Liver (tissue), 9 donors: Measurements from ENCODE around the gene ATXN1. TPM values are rescaled to one million over a fixed set of nuclear protein-coding genes. Genes with fewer than 3 reads are reported as not detected.

ENCODE experiments used
- DNase-seq: peaks from one replicate; pipeline ENCODE4 v3.0.0-alpha.2; 2017; ENCODE audit warnings: low spot score
- H3K27ac ChIP-seq, 2 donors: one replicate each; pipeline ENCODE4 v1.7.0; 2013; ENCODE audit warnings: inconsistent platforms in 2 of 2, low read length in 2 of 2, control low read depth in 1 of 2, low read depth in 1 of 2, mild to moderate bottlenecking in 1 of 2
- H3K27me3 ChIP-seq, 4 donors: one replicate each; pipeline versions ENCODE4 v1.6.1 to v1.7.0; 2013; ENCODE audit warnings: low read length in 3 of 4, inconsistent platforms in 1 of 4, mild to moderate bottlenecking in 1 of 4, moderate library complexity in 1 of 4; ENCODE audit not compliant: control insufficient read depth in 4 of 4, insufficient read depth in 4 of 4
- H3K36me3 ChIP-seq, 4 donors: one replicate each; pipeline versions ENCODE4 v1.6.1 to v1.7.0; 2013; ENCODE audit warnings: low read length in 3 of 4, mild to moderate bottlenecking in 3 of 4, low read depth in 1 of 4, moderate library complexity in 1 of 4; ENCODE audit not compliant: control insufficient read depth in 4 of 4, insufficient read depth in 3 of 4
- H3K4me1 ChIP-seq, 4 donors: one replicate each; pipeline versions ENCODE4 v1.6.1 to v1.7.0; 2013; ENCODE audit warnings: low read length in 3 of 4, mild to moderate bottlenecking in 3 of 4, moderate library complexity in 1 of 4; ENCODE audit not compliant: control insufficient read depth in 4 of 4, insufficient read depth in 4 of 4
- H3K4me3 ChIP-seq, 3 donors: one replicate each; pipeline versions ENCODE4 v1.6.1 to v1.7.0; 2013; ENCODE audit warnings: low read length in 3 of 3, control low read depth in 1 of 3, low read depth in 1 of 3, mild to moderate bottlenecking in 1 of 3
- H3K9ac ChIP-seq, 2 donors: one replicate each; pipeline ENCODE4 v1.7.0; 2013; ENCODE audit warnings: low read length in 2 of 2, mild to moderate bottlenecking in 2 of 2, moderate library complexity in 2 of 2, control low read depth in 1 of 2, low read depth in 1 of 2
- H3K9me3 ChIP-seq, 4 donors: one replicate each; pipeline versions ENCODE4 v1.6.1 to v1.7.0; 2013; ENCODE audit warnings: low read length in 3 of 4; ENCODE audit not compliant: control insufficient read depth in 4 of 4
- CTCF ChIP-seq: fragments of 150-350 bp; IDR thresholded peaks from 2 replicates; pipeline ENCODE4 v1.5.1; 2017; ENCODE audit warnings: improper control_type of control experiment, low read depth, low read length; ENCODE audit not compliant: missing input control
- EGR1 ChIP-seq, 2 donors: IDR thresholded peaks; 2 replicates each; pipeline ENCODE4 v1.6.1; 2016 to 2018; ENCODE audit warnings: antibody characterized with exemption in 2 of 2, low read depth in 2 of 2
- FOXA2 ChIP-seq: IDR thresholded peaks from 2 replicates; pipeline ENCODE4 v1.6.1; 2016; ENCODE audit warnings: antibody characterized with exemption
- GABPA ChIP-seq, 2 donors: IDR thresholded peaks in 1 of 2; conservative IDR thresholded peaks in 1 of 2; 2 replicates each; pipeline ENCODE4 v1.6.1; 2016; ENCODE audit warnings: antibody characterized with exemption in 2 of 2, mild to moderate bottlenecking in 1 of 2, moderate library complexity in 1 of 2
- HNF4A ChIP-seq, 2 donors: conservative IDR thresholded peaks; 2 replicates each; pipeline ENCODE4 v1.6.1; 2016; ENCODE audit warnings: antibody characterized with exemption in 2 of 2, mild to moderate bottlenecking in 2 of 2
- HNF4G ChIP-seq: IDR thresholded peaks from 2 replicates; pipeline ENCODE4 v1.6.1; 2016; ENCODE audit warnings: antibody characterized with exemption
- JUND ChIP-seq, 2 donors: IDR thresholded peaks; 2 replicates each; pipeline ENCODE4 v1.6.1; 2016; ENCODE audit warnings: antibody characterized with exemption in 2 of 2
- MAX ChIP-seq: IDR thresholded peaks from 2 replicates; pipeline ENCODE4 v1.6.1; 2016; ENCODE audit warnings: antibody characterized with exemption
- NR2F2 ChIP-seq: IDR thresholded peaks from 2 replicates; pipeline ENCODE4 v1.6.1; 2016; ENCODE audit warnings: antibody characterized with exemption
- RAD21 ChIP-seq, 2 donors: IDR thresholded peaks; 2 replicates each; pipeline ENCODE4 v1.6.1; 2016; ENCODE audit warnings: antibody characterized with exemption in 2 of 2, mild to moderate bottlenecking in 2 of 2
- REST ChIP-seq: IDR thresholded peaks from 2 replicates; pipeline ENCODE4 v1.6.1; 2016; ENCODE audit warnings: antibody characterized with exemption, mild to moderate bottlenecking
- RXRA ChIP-seq, 2 donors: IDR thresholded peaks; 2 replicates each; pipeline ENCODE4 v1.6.1; 2017 to 2018; ENCODE audit warnings: antibody characterized with exemption in 2 of 2, mild to moderate bottlenecking in 1 of 2
- SP1 ChIP-seq: IDR thresholded peaks from 2 replicates; pipeline ENCODE4 v1.6.1; 2018; ENCODE audit warnings: antibody characterized with exemption, mild to moderate bottlenecking
- TAF1 ChIP-seq: conservative IDR thresholded peaks from 2 replicates; pipeline ENCODE4 v1.6.1; 2016; ENCODE audit warnings: antibody characterized with exemption, mild to moderate bottlenecking
- YY1 ChIP-seq: IDR thresholded peaks from 2 replicates; pipeline ENCODE4 v1.6.1; 2016; ENCODE audit warnings: antibody characterized with exemption, mild to moderate bottlenecking
- ZBTB33 ChIP-seq: IDR thresholded peaks from 2 replicates; pipeline ENCODE4 v1.6.1; 2016; ENCODE audit warnings: antibody characterized with exemption
- WGBS: extraction: QIAGEN DNeasy Blood & Tissue Kit; methylation state at CpG from one replicate; pipeline ENCODE4 v1.1.7; 2013; 5-methylcytosine and 5-hydroxymethylcytosine counted together
- polyA plus RNA-seq, 2 donors: library from polyadenylated mRNA; stranded (reverse) in 1 of 2; unstranded in 1 of 2; fragments of 200-250 nt in 1 of 2; fragments of >200 nt in 1 of 2; fragmentation: Nextera tagmentation in 1 of 2; extraction: Ambion mirVana in 1 of 2; gene quantifications; one replicate each; pipeline versions ENCODE4 v1.2.1 to v1.2.3, GENCODE V29; 2013 to 2015
- total RNA-seq, 2 donors: library from RNA; depleted of rRNA; stranded (reverse); fragments of >200 nt; gene quantifications; one replicate each; pipeline ENCODE4 v1.2.3, GENCODE V29; 2014
- donor health status: healthy.
- donor health status: healthy.
- donor health status: healthy.
- donor health status: healthy.
- donor health status: healthy.

The ATXN1 gene
- total and polyA plus RNA-seq, 4 donors: 4.3 to 29.7 (median 8.2) TPM

- Histone ChIP-seq H3K36me3 (peaks cover 0 to 3% (median 0%) of the 10 kb centered on the region in 4 donors), H3K4me1 (peaks cover 0 to 12% (median 2%) of the 10 kb centered on the region in 4 donors), H3K9me3 (no peaks in the 10 kb centered on the region), H3K27me3 (no peaks in the 10 kb centered on the region), H3K9ac (no peak overlapping the region), H3K27ac (no peak overlapping the region), H3K4me3 (no peak overlapping the region)
- no peak for TF ChIP-seq HNF4G
- TF ChIP-seq NR2F2: no peak
- TF ChIP-seq MAX: no peak
- TF ChIP-seq RXRA (IDR thresholded peaks at IDR 0.05): no peak
- TF ChIP-seq SP1: no peak
- TF ChIP-seq HNF4A (conservative IDR thresholded peaks at IDR 0.05): no peak
- no peak for TF ChIP-seq EGR1 (IDR thresholded peaks at IDR 0.05; ENCODE audit: low read depth in 2 of 2)
- TF ChIP-seq GABPA (IDR thresholded peaks at IDR 0.05 in 1 of 2, conservative IDR thresholded peaks at IDR 0.05 in 1 of 2): no peak
- no peak for DNase-seq
- WGBS: 94% methylated on average over 3 of the region's 3 CpGs
Observed at GRCh38 chr6:16367571-16367970, 393.7 kb downstream of the ATXN1 start.

- Histone ChIP-seq H3K9ac (no peak overlapping the region), H3K4me1 (peaks cover 0 to 12% (median 2%) of the 10 kb centered on the region in 4 donors), H3K27me3 (no peaks in the 10 kb centered on the region), H3K36me3 (peaks cover 0 to 3% (median 1%) of the 10 kb centered on the region in 4 donors), H3K4me3 (no peak overlapping the region), H3K27ac (no peak overlapping the region), H3K9me3 (no peaks in the 10 kb centered on the region)
- WGBS: 70% methylated on average over 4 of the region's 4 CpGs
- DNase-seq: no peak
- TF ChIP-seq REST (no peak), CTCF (no peak)
Observed at GRCh38 chr6:16363749-16364148, 397.5 kb downstream of the ATXN1 start.

GRCh38 chr6:16362819-16363589 lies 398.3 kb downstream of the ATXN1 start:
- peaks cover 0 to 3% (median 1%) of the 10 kb centered on the region in 4 donors for H3K36me3 ChIP-seq
- no peak overlapping the region for H3K27ac ChIP-seq
- H3K9me3 ChIP-seq: no peaks in the 10 kb centered on the region
- H3K27me3 ChIP-seq: no peaks in the 10 kb centered on the region
- WGBS: 98% methylated on average over 4 of the region's 4 CpGs
- no peak for DNase-seq
- H3K4me1 ChIP-seq: peaks cover 0 to 12% (median 2%) of the 10 kb centered on the region in 4 donors
- no peak overlapping the region for H3K4me3 ChIP-seq
- TF ChIP-seq ZBTB33 (no peak), RAD21 (IDR thresholded peaks at IDR 0.05) (no peak), MAX (no peak), FOXA2 (no peak), HNF4A (conservative IDR thresholded peaks at IDR 0.05) (no peak), EGR1 (IDR thresholded peaks at IDR 0.05; ENCODE audit: low read depth in 2 of 2) (no peak), JUND (IDR thresholded peaks at IDR 0.05) (no peak), SP1 (no peak), YY1 (no peak), NR2F2 (no peak), RXRA (IDR thresholded peaks at IDR 0.05) (no peak), GABPA (IDR thresholded peaks at IDR 0.05 in 1 of 2, conservative IDR thresholded peaks at IDR 0.05 in 1 of 2) (no peak), TAF1 (no peak)
- H3K9ac ChIP-seq: no peak overlapping the region
